ENCODE results near the gene OTOF. TPM values are rescaled to one million over a fixed set of nuclear protein-coding genes. Genes with fewer than 3 reads are reported as not detected.

The OTOF gene
- total RNA-seq, 5 donors from 2014 or later (not counting 1 experiment from before 2014, with no cell fraction given): 0.20 to 2.8 (median 0.45) TPM

GRCh38 chr2:26479789-26480565, 2.1 kb upstream of the OTOF start:
- peaks cover 0 to 17% of the 10 kb centered on the region in 2 experiments for H3K27me3 ChIP-seq (replicated peaks in 1 of 2; ENCODE audit: control insufficient read depth in 2 of 2, extremely low read depth in 1 of 2, insufficient read depth in 2 of 2, low read length in 1 of 2)
- no peak overlapping the region for H3K4me3 ChIP-seq (ENCODE audit: control insufficient read depth in 1 of 2, extremely low read depth in 1 of 2, low read length in 1 of 2)
- no peak overlapping the region for H3K27ac ChIP-seq (ENCODE audit: low read length)
- Mint-ChIP-seq H3K4me3 (no peak overlapping the region), H3K27me3 (no peaks in the 10 kb centered on the region), H3K4me1 (peaks cover 4 to 8% (median 4%) of the 10 kb centered on the region in 3 donors), H3K9me3 (no peaks in the 10 kb centered on the region), H3K36me3 (no peaks in the 10 kb centered on the region), H3K27ac (no peak overlapping the region)
- WGBS (ENCODE audit: insufficient coverage): 86% methylated on average over 7 of the region's 21 CpGs
- no peaks in the 10 kb centered on the region for H3K36me3 ChIP-seq (ENCODE audit: control insufficient read depth in 2 of 2, extremely low read depth in 1 of 2, insufficient read depth in 1 of 2, low read length in 1 of 2)
- no peak for ATAC-seq (replicated peaks in 1 of 4)
- CTCF ChIA-PET: no interaction called here
- H3K4me1 ChIP-seq (ENCODE audit: control insufficient read depth in 1 of 2, extremely low read depth in 1 of 2, insufficient read depth in 2 of 2, low read length in 2 of 2): peaks cover 0 to 13% of the 10 kb centered on the region in 2 experiments
- DNase-seq: no peak
- POLR2A ChIA-PET: no interaction called here
- no peaks in the 10 kb centered on the region for H3K9me3 ChIP-seq

- Histone ChIP-seq H3K9me3 (no peaks in the 10 kb centered on the region), H3K27me3 (replicated peaks in 1 of 2; ENCODE audit: control insufficient read depth in 2 of 2, extremely low read depth in 1 of 2, insufficient read depth in 2 of 2, low read length in 1 of 2) (peaks cover 0 to 10% of the 10 kb centered on the region in 2 experiments), H3K36me3 (ENCODE audit: control insufficient read depth in 2 of 2, extremely low read depth in 1 of 2, insufficient read depth in 1 of 2, low read length in 1 of 2) (no peaks in the 10 kb centered on the region), H3K4me1 (ENCODE audit: control insufficient read depth in 1 of 2, extremely low read depth in 1 of 2, insufficient read depth in 2 of 2, low read length in 2 of 2) (peaks cover 0 to 13% of the 10 kb centered on the region in 2 experiments), H3K4me3 (ENCODE audit: control insufficient read depth in 1 of 2, extremely low read depth in 1 of 2, low read length in 1 of 2) (no peak overlapping the region), H3K27ac (ENCODE audit: low read length) (no peak overlapping the region)
- Mint-ChIP-seq H3K9me3 (no peaks in the 10 kb centered on the region), H3K27me3 (no peaks in the 10 kb centered on the region), H3K27ac (no peak overlapping the region), H3K36me3 (no peaks in the 10 kb centered on the region), H3K4me1 (peaks cover 4 to 8% (median 4%) of the 10 kb centered on the region in 3 donors), H3K4me3 (no peak overlapping the region)
- DNase-seq (no peak), ATAC-seq (replicated peaks in 1 of 4) (no peak)
- ChIA-PET CTCF (no interaction called here), POLR2A (no interaction called here)
- 93% methylated on average over 15 of the region's 25 CpGs for WGBS (ENCODE audit: insufficient coverage)
Measured at GRCh38 chr2:26479131-26479788, 1.3 kb upstream of the OTOF start.

- no peaks in the 10 kb centered on the region for H3K9me3 Mint-ChIP-seq
- CTCF ChIA-PET: no interaction called here
- POLR2A ChIA-PET: no interaction called here
- peaks cover 4 to 8% (median 4%) of the 10 kb centered on the region in 3 donors for H3K4me1 Mint-ChIP-seq
- Histone ChIP-seq H3K4me1 (ENCODE audit: control insufficient read depth in 1 of 2, extremely low read depth in 1 of 2, insufficient read depth in 2 of 2, low read length in 2 of 2) (peaks cover 0 to 13% of the 10 kb centered on the region in 2 experiments), H3K27me3 (replicated peaks in 1 of 2; ENCODE audit: control insufficient read depth in 2 of 2, extremely low read depth in 1 of 2, insufficient read depth in 2 of 2, low read length in 1 of 2) (peaks cover 0 to 9% of the 10 kb centered on the region in 2 experiments), H3K4me3 (ENCODE audit: control insufficient read depth in 1 of 2, extremely low read depth in 1 of 2, low read length in 1 of 2) (no peak overlapping the region), H3K36me3 (ENCODE audit: control insufficient read depth in 2 of 2, extremely low read depth in 1 of 2, insufficient read depth in 1 of 2, low read length in 1 of 2) (no peaks in the 10 kb centered on the region), H3K9me3 (no peaks in the 10 kb centered on the region), H3K27ac (ENCODE audit: low read length) (no peak overlapping the region)
- DNase-seq: no peak
- ATAC-seq (replicated peaks in 1 of 4): no peak
- H3K4me3 Mint-ChIP-seq: no peak overlapping the region
- H3K27ac Mint-ChIP-seq: no peak overlapping the region
- no peaks in the 10 kb centered on the region for H3K27me3 Mint-ChIP-seq
- H3K36me3 Mint-ChIP-seq: no peaks in the 10 kb centered on the region
- 100% methylated on average over 2 of the region's 5 CpGs for WGBS (ENCODE audit: insufficient coverage)
Measured at GRCh38 chr2:26478366-26478765, 442 bp upstream of the OTOF start.

GRCh38 chr2:26477126-26477910, 606 bp downstream of the OTOF start:
- H3K27me3 ChIP-seq (replicated peaks in 1 of 2; ENCODE audit: control insufficient read depth in 2 of 2, extremely low read depth in 1 of 2, insufficient read depth in 2 of 2, low read length in 1 of 2): peaks cover 0 to 9% of the 10 kb centered on the region in 2 experiments
- CTCF ChIA-PET: interaction anchor here in 1 of 2 donors (0.7 kb wide), 1 partner anchor 8 kb away, joined by 3 read pairs; no protein-coding TSS in a partner anchor
- H3K27ac ChIP-seq (ENCODE audit: low read length): no peak overlapping the region
- H3K4me3 ChIP-seq (ENCODE audit: control insufficient read depth in 1 of 2, extremely low read depth in 1 of 2, low read length in 1 of 2): peak overlapping the region in 1 of 2 donors; percentile 5
- 59% methylated on average over 18 of the region's 33 CpGs for WGBS (ENCODE audit: insufficient coverage)
- H3K9me3 Mint-ChIP-seq: no peaks in the 10 kb centered on the region
- H3K4me1 ChIP-seq (ENCODE audit: control insufficient read depth in 1 of 2, extremely low read depth in 1 of 2, insufficient read depth in 2 of 2, low read length in 2 of 2): peaks cover 0 to 13% of the 10 kb centered on the region in 2 experiments
- peak overlapping the region; percentile 11 to 49 (median 45) for H3K4me3 Mint-ChIP-seq
- H3K9me3 ChIP-seq: no peaks in the 10 kb centered on the region
- H3K27me3 Mint-ChIP-seq: no peaks in the 10 kb centered on the region
- DNase-seq (peak in 1 of 35 experiments; percentile 12), ATAC-seq (replicated peaks in 1 of 4) (peak in 1 of 4 experiments; percentile 40)
- H3K4me1 Mint-ChIP-seq: peaks cover 4 to 8% (median 4%) of the 10 kb centered on the region in 3 donors
- H3K36me3 ChIP-seq (ENCODE audit: control insufficient read depth in 2 of 2, extremely low read depth in 1 of 2, insufficient read depth in 1 of 2, low read length in 1 of 2): no peaks in the 10 kb centered on the region
- POLR2A ChIA-PET: no interaction called here
- no peak overlapping the region for H3K27ac Mint-ChIP-seq
- no peaks in the 10 kb centered on the region for H3K36me3 Mint-ChIP-seq

GRCh38 chr2:26475832-26476501, 2.0 kb downstream of the OTOF start:
- Mint-ChIP-seq H3K9me3 (no peaks in the 10 kb centered on the region), H3K27me3 (no peaks in the 10 kb centered on the region), H3K27ac (no peak overlapping the region), H3K4me1 (peaks cover 4 to 8% (median 4%) of the 10 kb centered on the region in 3 donors), H3K4me3 (no peak overlapping the region), H3K36me3 (no peaks in the 10 kb centered on the region)
- CTCF ChIA-PET: no interaction called here
- no peak overlapping the region for H3K27ac ChIP-seq (ENCODE audit: low read length)
- no peak overlapping the region for H3K4me3 ChIP-seq (ENCODE audit: control insufficient read depth in 1 of 2, extremely low read depth in 1 of 2, low read length in 1 of 2)
- H3K4me1 ChIP-seq (ENCODE audit: control insufficient read depth in 1 of 2, extremely low read depth in 1 of 2, insufficient read depth in 2 of 2, low read length in 2 of 2): peaks cover 0 to 13% of the 10 kb centered on the region in 2 experiments
- H3K9me3 ChIP-seq: no peaks in the 10 kb centered on the region
- ATAC-seq (replicated peaks in 1 of 4) (no peak), DNase-seq (no peak)
- no peaks in the 10 kb centered on the region for H3K36me3 ChIP-seq (ENCODE audit: control insufficient read depth in 2 of 2, extremely low read depth in 1 of 2, insufficient read depth in 1 of 2, low read length in 1 of 2)
- 90% methylated on average over 17 of the region's 22 CpGs for WGBS (ENCODE audit: insufficient coverage)
- H3K27me3 ChIP-seq (replicated peaks in 1 of 2; ENCODE audit: control insufficient read depth in 2 of 2, extremely low read depth in 1 of 2, insufficient read depth in 2 of 2, low read length in 1 of 2): peaks cover 0 to 9% of the 10 kb centered on the region in 2 experiments
- POLR2A ChIA-PET: no interaction called here

- Histone ChIP-seq H3K9me3 (no peaks in the 10 kb centered on the region), H3K27ac (ENCODE audit: low read length) (no peak overlapping the region), H3K4me1 (ENCODE audit: control insufficient read depth in 1 of 2, extremely low read depth in 1 of 2, insufficient read depth in 2 of 2, low read length in 2 of 2) (peaks cover 0 to 13% of the 10 kb centered on the region in 2 experiments), H3K27me3 (replicated peaks in 1 of 2; ENCODE audit: control insufficient read depth in 2 of 2, extremely low read depth in 1 of 2, insufficient read depth in 2 of 2, low read length in 1 of 2) (peaks cover 0 to 6% of the 10 kb centered on the region in 2 experiments), H3K36me3 (ENCODE audit: control insufficient read depth in 2 of 2, extremely low read depth in 1 of 2, insufficient read depth in 1 of 2, low read length in 1 of 2) (no peaks in the 10 kb centered on the region), H3K4me3 (ENCODE audit: control insufficient read depth in 1 of 2, extremely low read depth in 1 of 2, low read length in 1 of 2) (no peak overlapping the region)
- WGBS (ENCODE audit: insufficient coverage): 90% methylated on average over 2 of the region's 6 CpGs
- CTCF ChIA-PET: no interaction called here
- H3K27me3 Mint-ChIP-seq: no peaks in the 10 kb centered on the region
- ATAC-seq (replicated peaks in 1 of 4): no peak
- no peak overlapping the region for H3K4me3 Mint-ChIP-seq
- H3K36me3 Mint-ChIP-seq: no peaks in the 10 kb centered on the region
- POLR2A ChIA-PET: no interaction called here
- H3K27ac Mint-ChIP-seq: no peak overlapping the region
- H3K4me1 Mint-ChIP-seq: peaks cover 4 to 8% (median 4%) of the 10 kb centered on the region in 3 donors
- H3K9me3 Mint-ChIP-seq: peaks cover 0 to 2% (median 0%) of the 10 kb centered on the region in 3 donors
- DNase-seq: no peak
Measured at GRCh38 chr2:26475037-26475436, 2.9 kb downstream of the OTOF start.

Data from T-cell (primary cell).